ENCODE measurements around the gene SPATS2L. TPM values are rescaled to one million over a fixed set of nuclear protein-coding genes. Genes with fewer than 3 reads are reported as not detected.

SPATS2L gene
- total and polyA plus RNA-seq, 8 donors, result 36.8 to 245 (median 80.7) TPM

DNA sequence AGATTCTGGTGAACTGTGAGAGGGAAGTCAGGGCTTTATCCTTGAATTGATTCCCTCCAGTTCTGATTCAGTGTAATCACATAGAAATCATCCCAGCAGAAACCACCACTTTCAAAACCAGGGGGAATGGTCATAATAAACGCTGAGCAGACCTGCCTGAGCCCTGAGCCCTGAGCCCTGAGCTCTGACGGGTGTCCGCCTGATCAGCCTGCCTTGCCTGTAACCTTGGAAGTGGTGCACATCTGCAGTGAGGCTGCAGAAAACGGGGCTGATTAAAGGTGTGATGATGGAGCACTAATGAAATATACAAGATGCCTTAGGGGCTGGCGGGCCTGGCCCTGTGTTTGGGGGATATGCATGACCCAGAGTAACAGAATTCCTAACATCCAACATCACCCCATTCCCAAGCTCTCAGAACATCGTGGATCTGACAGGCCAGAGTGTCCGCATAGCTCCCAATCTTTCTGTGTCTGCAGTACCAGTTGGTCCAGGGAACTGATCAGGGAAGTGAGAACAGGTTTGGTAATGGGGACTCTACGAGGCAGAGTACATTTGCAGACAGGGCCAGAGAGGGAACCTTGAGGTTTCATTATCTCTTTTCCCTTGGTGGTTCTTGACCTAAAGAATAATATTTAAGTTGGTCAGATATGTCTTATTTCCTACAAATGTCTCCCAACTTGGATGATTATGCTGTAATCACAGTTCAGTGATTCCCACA lies 165.6 kb downstream of the SPATS2L start:
- no peak overlapping the region for H3K4me3 ChIP-seq
- no peaks in the 10 kb centered on the region for H3K27me3 ChIP-seq
- 89 to 94% (median 90%) methylated on average over 8 of the region's 8 CpGs for whole genome bisulfite sequencing, 5 donors
- TF ChIP-seq POLR2AphosphoS5 (IDR thresholded peaks at IDR 0.05) (no peak), POLR2A (IDR thresholded peaks at IDR 0.05) (no peak), EP300 (IDR thresholded peaks at IDR 0.05) (no peak)
- TF ChIP-seq, protein P1, sequence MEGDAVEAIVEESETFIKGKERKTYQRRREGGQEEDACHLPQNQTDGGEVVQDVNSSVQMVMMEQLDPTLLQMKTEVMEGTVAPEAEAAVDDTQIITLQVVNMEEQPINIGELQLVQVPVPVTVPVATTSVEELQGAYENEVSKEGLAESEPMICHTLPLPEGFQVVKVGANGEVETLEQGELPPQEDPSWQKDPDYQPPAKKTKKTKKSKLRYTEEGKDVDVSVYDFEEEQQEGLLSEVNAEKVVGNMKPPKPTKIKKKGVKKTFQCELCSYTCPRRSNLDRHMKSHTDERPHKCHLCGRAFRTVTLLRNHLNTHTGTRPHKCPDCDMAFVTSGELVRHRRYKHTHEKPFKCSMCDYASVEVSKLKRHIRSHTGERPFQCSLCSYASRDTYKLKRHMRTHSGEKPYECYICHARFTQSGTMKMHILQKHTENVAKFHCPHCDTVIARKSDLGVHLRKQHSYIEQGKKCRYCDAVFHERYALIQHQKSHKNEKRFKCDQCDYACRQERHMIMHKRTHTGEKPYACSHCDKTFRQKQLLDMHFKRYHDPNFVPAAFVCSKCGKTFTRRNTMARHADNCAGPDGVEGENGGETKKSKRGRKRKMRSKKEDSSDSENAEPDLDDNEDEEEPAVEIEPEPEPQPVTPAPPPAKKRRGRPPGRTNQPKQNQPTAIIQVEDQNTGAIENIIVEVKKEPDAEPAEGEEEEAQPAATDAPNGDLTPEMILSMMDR (IDR thresholded peaks at IDR 0.05), result no peak
- H3K9me3 ChIP-seq, result no peaks in the 10 kb centered on the region
- no peak overlapping the region for H3K27ac ChIP-seq
- peaks cover 0 to 12% (median 0%) of the 10 kb centered on the region in 4 donors for H3K4me1 ChIP-seq
- no peak for DNase-seq
- intact Hi-C loops (cut with DNase I; ENCODE audit: low total_unique reads), result loop anchor here (5.0 kb wide), 1 partner anchor 500 kb away; no protein-coding TSS in a partner anchor
- peaks cover 13 to 100% (median 94%) of the 10 kb centered on the region in 4 donors for H3K36me3 ChIP-seq

GRCh38 chr2:200472853-200473464 lies 166.5 kb downstream of the SPATS2L start:
- no peak overlapping the region for H3K4me3 ChIP-seq
- no peaks in the 10 kb centered on the region for H3K9me3 ChIP-seq
- H3K36me3 ChIP-seq, result peaks cover 12 to 100% (median 94%) of the 10 kb centered on the region in 4 donors
- intact Hi-C loops (cut with DNase I; ENCODE audit: low total_unique reads), result loop anchor here (5.0 kb wide), 1 partner anchor 501 kb away; no protein-coding TSS in a partner anchor
- H3K27ac ChIP-seq, result no peak overlapping the region
- H3K4me1 ChIP-seq, result peaks cover 0 to 12% (median 0%) of the 10 kb centered on the region in 4 donors
- H3K27me3 ChIP-seq, result no peaks in the 10 kb centered on the region
- TF ChIP-seq, protein P1 (IDR thresholded peaks at IDR 0.05), result no peak
- TF ChIP-seq POLR2A (IDR thresholded peaks at IDR 0.05) (no peak), EP300 (IDR thresholded peaks at IDR 0.05) (no peak), POLR2AphosphoS5 (IDR thresholded peaks at IDR 0.05) (no peak)
- no peak for DNase-seq
- WGBS, 5 donors, result 89 to 94% (median 92%) methylated on average over 13 to 14 of the region's 14 CpGs

DNA sequence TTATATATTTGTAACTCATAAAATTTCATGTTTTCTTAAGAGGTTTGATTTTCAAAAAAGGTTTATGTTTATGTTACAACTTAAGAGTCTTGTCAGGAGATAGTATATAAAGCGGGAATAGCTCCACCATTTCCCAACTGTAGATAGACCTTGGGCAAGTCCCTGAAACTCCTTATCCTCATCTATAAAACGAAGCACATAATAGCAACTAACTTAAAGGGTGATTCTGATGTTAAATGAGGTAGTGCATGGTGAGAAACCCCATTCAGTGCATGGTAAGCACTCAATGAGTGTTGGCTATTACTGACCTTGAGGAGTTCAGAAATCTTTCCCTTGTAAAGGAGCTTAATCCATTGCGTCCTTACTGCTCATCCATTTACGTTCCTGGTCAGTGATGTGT lies 169.3 kb downstream of the SPATS2L start:
- WGBS, 5 donors, result 92 to 96% (median 94%) methylated on average over 4 of the region's 4 CpGs
- H3K36me3 ChIP-seq, result peaks cover 10 to 89% (median 83%) of the 10 kb centered on the region in 4 donors

DNA sequence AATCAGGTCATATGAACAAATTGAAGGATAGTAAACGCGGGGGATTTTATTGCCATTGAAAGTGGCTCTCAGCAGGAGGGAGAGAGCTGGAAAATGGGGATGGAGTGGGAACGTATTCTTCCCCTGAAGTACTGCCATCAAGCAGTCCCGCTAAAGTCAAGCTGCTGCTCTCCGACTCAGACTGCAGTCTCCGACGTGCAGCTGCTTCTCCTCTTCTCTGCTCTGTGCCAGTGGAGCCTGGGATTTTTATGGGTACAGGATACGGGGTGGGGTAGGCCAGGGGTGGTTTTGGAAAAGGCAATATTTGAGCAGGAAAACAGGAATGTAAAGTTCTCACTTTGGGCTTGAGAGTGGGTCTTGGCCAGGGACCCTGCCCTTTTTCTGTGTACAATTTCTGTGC lies 170.3 kb downstream of the SPATS2L start:
- WGBS, 5 donors, result 82 to 90% (median 88%) methylated on average over 8 of the region's 8 CpGs
- intact Hi-C loops (cut with DNase I; ENCODE audit: low total_unique reads), result no loop called here

More for the DNA sequence above, 169.3 kb downstream of the SPATS2L start:
- no peaks in the 10 kb centered on the region for H3K27me3 ChIP-seq
- H3K4me3 ChIP-seq, result no peak overlapping the region
- intact Hi-C loops (cut with DNase I; ENCODE audit: low total_unique reads), result no loop called here
- peaks cover 0 to 13% (median 0%) of the 10 kb centered on the region in 4 donors for H3K4me1 ChIP-seq
- no peaks in the 10 kb centered on the region for H3K9me3 ChIP-seq
- DNase-seq, result no peak
- TF ChIP-seq POLR2A (IDR thresholded peaks at IDR 0.05) (no peak), EP300 (IDR thresholded peaks at IDR 0.05) (no peak), POLR2AphosphoS5 (IDR thresholded peaks at IDR 0.05) (no peak)
- TF ChIP-seq, protein P1 (IDR thresholded peaks at IDR 0.05), result no peak
- no peak overlapping the region for H3K27ac ChIP-seq

More for the DNA sequence above, 170.3 kb downstream of the SPATS2L start:
- peak overlapping the region in 2 of 5 donors; percentile 6 to 73 for H3K27ac ChIP-seq
- H3K9me3 ChIP-seq, result no peaks in the 10 kb centered on the region
- H3K4me1 ChIP-seq, result peaks cover 0 to 17% (median 3%) of the 10 kb centered on the region in 4 donors
- no peak for DNase-seq
- H3K4me3 ChIP-seq, result no peak overlapping the region
- no peaks in the 10 kb centered on the region for H3K27me3 ChIP-seq
- peaks cover 10 to 79% (median 75%) of the 10 kb centered on the region in 4 donors for H3K36me3 ChIP-seq
- TF ChIP-seq POLR2AphosphoS5 (IDR thresholded peaks at IDR 0.05) (no peak), POLR2A (IDR thresholded peaks at IDR 0.05) (no peak), EP300 (IDR thresholded peaks at IDR 0.05) (no peak)
- TF ChIP-seq, protein P1 (IDR thresholded peaks at IDR 0.05), result no peak
